ENCODE measurements around the gene PCDHGB4.
"Not testable (repeated sequence)": the region's sequence is repeated elsewhere in the genome, so short reads cannot be mapped to it uniquely, and the experiment has no call there.

Gene PCDHGB4

DNA sequence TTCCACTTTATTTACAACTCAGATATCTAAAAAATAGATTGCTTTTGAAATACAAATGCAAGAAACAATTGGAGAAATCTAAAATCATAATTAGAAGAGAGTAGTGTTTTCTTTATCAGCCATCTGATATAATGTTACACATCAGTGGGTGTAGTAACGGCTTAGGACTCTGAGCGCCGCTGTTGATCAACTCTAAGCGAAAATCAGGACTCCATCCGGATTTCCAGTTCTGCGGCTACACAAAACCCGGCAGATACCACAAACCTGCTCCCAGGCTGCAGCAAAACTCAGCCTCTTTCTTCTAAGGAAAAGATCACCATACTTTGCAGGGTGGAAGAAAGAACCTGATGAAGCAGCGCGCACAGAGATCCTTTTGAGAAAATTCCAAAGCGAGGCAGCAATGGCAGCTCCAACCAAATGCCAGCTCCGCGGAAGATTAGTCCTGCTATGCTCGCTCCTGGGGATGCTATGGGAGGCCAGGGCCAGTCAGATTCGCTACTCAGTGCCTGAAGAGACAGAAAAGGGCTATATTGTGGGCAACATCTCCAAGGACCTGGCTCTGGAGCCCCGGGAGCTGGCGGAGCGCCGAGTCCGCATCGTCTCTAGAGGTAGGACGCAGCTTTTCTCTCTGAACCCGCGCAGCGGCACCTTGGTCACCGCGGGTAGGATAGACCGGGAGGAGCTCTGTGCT, 15.2 kb downstream of the PCDHGB4 start, which contains the start of gene PCDHGA9:
Gene PCDHGA9 (plus strand): TSS at position 226 of the 691 bp plus-strand sequence. CDS start 175 bp downstream, at position 401.
- DNase-seq, result peak; percentile 37

DNA sequence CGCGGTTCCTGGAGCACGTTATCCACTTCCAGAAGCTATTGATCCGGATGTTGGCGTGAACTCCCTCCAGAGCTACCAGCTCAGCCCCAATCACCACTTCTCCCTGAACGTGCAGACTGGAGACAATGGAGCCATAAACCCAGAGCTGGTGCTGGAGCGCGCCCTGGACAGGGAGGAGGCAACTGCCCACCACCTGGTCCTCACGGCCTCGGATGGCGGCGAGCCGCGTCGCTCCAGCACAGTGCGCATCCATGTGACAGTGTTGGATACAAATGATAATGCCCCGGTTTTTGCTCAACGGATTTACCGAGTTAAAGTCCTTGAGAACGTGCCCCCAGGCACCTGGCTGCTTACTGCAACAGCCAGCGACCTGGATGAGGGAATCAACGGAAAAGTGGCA, 15.9 kb downstream of the PCDHGB4 start:
- DNase-seq, result no peak

DNA sequence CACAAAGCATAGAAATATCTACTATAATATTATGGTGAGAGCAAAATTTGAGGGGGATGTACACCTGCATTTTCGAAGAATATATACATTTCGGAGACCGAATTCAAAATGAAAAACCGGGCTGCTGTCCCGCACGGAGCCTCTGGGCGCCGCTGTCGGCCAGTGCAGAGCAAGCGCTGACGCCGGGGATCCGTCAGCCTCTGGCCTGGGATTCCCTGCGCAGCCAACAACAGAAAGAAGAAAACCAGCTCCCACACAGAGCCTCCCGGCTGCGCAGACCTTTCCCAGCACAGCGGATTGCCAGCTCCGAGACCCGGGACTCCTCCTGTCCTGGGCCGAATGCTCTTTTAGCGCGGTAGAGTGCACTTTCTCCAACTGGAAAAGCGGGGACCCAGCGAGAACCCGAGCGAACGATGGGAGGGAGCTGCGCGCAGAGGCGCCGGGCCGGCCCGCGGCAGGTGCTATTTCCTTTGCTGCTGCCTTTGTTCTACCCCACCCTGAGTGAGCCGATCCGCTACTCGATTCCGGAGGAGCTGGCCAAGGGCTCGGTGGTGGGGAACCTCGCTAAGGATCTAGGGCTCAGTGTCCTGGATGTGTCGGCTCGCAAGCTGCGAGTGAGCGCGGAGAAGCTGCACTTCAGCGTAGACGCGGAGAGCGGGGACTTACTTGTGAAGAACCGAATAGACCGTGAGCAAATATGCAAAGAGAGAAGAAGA, 20.4 kb downstream of the PCDHGB4 start, which contains the start of gene PCDHGB6:
Gene PCDHGB6 (plus strand): TSS at position 232 of the 716 bp plus-strand sequence. CDS start 182 bp downstream, at position 414.
- DNase-seq, result peak; percentile 64

DNA sequence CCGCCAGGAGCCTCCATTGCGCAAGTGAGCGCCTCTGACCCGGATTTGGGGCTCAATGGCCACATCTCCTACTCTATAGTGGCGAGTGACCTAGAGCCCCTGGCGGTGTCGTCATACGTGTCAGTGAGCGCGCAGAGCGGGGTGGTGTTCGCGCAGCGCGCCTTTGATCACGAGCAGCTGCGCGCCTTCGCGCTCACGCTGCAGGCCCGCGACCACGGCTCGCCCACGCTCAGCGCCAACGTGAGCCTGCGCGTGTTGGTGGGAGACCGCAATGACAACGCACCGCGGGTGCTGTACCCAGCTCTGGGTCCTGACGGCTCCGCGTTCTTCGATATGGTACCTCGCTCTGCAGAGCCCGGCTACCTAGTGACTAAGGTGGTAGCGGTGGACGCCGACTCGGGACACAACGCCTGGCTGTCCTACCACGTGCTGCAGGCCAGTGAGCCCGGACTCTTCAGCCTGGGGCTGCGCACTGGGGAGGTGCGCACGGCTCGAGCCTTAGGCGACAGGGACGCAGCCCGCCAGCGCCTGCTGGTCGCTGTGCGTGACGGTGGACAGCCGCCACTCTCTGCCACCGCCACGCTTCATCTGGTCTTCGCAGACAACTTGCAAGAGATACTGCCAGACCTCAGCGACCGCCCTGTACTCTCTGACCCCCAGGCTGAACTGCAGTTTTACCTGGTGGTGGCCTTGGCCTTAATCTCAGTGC, 22.3 kb downstream of the PCDHGB4 start:
- no peak for DNase-seq

DNA sequence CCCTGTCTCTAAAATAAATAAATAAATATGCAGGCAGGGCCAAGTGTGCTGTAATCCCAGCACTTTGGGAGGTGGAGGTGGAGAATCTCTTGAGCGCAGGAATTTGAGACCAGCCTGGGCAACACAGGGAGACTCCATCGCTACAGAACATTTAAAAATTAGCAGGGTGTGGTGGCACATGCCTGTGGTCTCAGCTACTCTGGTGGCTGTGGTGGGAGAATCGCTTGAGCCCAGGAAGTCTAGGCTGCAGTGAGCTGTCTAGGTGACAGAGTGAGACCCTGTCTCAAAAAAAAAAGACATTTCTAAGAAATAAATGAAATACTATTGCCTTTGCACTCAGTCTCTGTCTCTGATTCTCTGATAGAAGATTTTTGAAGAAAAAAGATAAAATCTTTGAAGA, 24.1 kb downstream of the PCDHGB4 start:
- no peak for DNase-seq

DNA sequence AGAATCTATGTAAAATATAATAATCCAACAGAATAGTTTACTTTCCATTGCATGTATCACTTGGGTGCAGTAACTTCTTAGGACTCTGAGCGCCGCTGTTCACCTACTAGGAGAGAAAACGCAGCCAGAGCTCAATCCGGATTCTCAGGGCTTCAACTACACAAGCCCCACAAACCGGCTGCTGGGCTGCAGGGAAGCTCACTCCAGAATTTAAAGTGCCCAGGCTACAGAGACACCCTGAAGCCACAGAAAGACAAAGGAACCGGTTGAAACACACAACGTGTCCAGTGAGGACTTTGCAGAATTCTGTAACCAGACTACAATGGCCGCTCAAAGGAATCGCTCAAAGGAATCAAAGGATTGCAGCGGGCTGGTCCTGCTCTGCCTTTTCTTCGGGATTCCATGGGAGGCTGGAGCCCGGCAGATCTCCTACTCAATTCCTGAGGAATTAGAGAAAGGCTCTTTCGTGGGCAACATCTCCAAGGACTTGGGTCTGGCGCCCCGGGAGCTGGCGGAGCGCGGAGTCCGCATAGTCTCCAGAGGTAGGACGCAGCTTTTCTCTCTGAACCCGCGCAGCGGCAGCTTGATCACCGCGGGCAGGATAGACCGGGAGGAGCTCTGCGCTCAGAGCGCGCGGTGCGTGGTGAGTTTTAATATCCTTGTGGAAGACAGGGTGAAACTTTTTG, 25.5 kb downstream of the PCDHGB4 start, which contains the start of gene PCDHGA10:
Gene PCDHGA10 (plus strand): TSS at position 134 of the 686 bp plus-strand sequence. CDS start 189 bp downstream, at position 323.
- DNase-seq, result peak; percentile 65

DNA sequence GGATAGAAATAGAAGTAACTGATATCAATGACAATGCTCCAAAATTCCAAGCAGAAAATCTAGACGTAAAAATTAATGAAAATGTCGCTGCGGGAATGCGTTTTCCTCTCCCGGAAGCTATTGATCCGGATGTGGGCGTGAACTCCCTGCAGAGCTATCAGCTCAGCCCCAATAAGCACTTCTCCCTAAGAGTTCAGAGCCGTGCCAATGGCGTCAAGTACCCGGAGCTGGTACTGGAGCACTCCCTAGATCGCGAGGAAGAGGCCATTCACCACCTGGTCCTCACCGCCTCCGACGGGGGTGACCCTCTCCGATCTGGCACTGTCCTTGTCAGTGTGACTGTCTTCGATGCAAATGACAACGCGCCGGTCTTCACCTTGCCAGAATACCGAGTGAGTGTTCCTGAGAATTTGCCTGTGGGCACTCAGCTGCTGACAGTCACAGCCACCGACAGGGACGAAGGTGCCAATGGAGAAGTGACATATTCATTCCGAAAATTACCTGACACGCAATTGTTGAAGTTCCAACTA, 26.1 kb downstream of the PCDHGB4 start:
- DNase-seq, result no peak

DNA sequence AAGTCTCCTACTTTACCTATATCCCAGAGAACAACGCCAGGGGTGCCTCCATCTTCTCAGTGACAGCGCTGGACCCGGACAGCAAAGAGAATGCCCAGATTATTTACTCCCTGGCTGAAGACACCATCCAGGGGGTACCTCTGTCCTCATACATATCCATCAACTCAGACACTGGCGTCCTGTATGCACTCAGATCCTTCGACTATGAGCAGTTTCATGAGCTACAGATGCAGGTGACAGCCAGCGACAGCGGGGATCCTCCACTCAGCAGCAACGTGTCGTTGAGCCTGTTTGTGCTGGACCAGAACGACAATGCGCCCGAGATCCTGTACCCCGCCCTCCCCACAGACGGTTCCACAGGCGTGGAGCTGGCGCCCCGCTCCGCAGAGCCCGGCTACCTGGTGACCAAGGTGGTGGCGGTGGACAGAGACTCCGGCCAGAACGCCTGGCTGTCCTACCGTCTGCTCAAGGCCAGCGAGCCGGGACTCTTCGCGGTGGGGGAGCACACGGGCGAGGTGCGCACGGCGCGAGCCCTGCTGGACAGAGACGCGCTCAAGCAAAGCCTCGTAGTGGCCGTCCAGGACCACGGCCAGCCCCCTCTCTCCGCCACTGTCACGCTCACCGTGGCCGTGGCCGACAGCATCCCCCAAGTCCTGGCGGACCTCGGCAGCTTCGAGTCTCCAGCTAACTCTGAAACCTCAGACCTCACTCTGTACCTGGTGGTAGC, 27.2 kb downstream of the PCDHGB4 start:
- not testable (repeated sequence) for DNase-seq

DNA sequence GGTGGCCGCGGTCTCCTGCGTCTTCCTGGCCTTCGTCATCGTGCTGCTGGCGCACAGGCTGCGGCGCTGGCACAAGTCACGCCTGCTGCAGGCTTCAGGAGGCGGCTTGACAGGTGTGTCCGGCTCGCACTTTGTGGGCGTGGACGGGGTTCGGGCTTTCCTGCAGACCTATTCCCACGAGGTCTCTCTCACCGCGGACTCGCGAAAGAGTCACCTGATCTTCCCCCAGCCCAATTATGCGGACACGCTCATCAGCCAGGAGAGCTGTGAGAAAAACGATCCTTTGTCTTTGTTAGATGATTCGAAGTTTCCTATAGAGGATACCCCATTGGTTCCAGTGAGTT, 27.7 kb downstream of the PCDHGB4 start:
- not testable (repeated sequence) for DNase-seq

DNA sequence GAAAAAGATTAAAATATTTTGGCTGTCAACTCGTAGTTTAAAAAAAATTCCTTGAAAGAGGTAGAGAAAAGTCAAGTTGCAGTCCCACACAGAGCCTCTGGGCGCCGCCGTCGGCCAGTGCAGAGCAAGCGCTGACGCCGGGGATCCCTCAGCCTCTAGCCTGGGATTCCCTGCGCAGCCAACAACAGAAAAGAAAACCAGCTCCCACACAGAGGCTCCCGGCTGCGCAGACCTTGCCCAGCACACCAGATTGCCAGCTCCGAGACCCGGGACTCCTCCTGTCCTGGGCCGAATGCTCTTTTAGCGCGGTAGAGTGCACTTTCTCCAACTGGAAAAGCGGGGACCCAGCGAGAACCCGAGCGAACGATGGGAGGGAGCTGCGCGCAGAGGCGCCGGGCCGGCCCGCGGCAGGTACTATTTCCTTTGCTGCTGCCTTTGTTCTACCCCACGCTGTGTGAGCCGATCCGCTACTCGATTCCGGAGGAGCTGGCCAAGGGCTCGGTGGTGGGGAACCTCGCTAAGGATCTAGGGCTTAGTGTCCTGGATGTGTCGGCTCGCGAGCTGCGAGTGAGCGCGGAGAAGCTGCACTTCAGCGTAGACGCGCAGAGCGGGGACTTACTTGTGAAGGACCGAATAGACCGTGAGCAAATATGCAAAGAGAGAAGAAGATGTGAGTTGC, 30.1 kb downstream of the PCDHGB4 start, which contains the start of gene PCDHGB7:
Gene PCDHGB7 (plus strand): TSS at position 184 of the 679 bp plus-strand sequence. CDS start 183 bp downstream, at position 367.
- peak; percentile 75 for DNase-seq

DNA sequence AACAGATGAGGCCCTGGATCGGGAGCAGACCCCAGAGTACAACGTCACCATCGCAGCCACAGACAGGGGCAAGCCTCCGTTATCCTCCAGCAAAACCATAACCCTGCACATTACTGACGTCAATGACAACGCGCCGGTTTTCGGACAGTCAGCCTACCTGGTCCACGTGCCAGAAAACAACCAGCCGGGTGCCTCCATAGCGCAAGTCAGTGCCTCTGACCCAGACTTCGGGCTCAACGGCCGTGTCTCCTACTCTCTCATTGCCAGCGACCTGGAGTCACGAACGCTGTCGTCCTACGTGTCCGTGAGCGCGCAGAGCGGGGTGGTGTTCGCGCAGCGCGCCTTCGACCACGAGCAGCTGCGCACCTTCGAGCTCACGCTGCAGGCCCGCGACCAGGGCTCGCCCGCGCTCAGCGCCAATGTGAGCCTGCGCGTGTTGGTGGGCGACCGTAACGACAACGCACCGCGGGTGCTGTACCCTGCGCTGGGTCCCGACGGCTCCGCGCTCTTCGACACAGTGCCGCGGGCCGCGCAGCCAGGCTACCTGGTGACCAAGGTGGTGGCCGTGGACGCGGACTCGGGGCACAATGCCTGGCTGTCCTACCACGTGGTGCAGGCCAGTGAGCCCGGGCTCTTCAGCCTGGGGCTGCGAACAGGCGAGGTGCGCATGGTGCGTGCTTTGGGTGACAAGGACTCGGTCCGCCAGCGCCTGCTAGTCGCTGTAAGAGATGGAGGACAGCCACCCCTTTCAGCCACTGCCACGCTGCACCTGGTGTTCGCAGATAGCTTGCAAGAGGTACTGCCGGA, 31.8 kb downstream of the PCDHGB4 start:
- no peak for DNase-seq

DNA sequence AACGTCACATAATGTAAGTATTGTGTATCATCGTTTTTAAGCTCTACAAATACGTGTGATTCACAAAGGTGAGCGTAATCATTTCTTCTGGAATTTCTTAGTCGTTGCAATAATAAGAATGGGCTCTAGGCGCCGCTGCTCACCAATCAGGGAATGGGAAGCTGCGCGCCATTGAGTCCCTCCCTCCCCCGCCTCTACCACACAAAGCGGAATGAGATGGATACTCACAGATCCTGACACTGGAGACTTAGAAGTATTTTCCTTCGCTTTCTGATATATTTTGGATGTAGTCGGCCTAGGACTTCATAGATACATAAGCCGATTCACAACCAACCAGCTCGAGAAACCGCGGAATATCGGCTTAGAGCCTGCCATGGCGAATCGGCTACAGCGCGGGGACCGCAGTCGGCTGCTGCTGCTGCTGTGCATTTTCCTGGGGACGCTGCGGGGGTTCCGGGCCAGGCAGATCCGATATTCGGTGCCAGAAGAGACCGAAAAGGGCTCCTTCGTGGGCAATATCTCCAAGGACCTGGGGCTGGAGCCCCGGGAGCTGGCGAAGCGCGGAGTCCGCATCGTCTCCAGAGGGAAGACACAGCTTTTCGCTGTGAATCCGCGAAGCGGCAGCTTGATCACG, 33.5 kb downstream of the PCDHGB4 start, which contains the start of gene PCDHGA11:
Gene PCDHGA11 (plus strand): TSS at position 197 of the 634 bp plus-strand sequence. CDS start 177 bp downstream, at position 374.
- peak; percentile 69 for DNase-seq

DNA sequence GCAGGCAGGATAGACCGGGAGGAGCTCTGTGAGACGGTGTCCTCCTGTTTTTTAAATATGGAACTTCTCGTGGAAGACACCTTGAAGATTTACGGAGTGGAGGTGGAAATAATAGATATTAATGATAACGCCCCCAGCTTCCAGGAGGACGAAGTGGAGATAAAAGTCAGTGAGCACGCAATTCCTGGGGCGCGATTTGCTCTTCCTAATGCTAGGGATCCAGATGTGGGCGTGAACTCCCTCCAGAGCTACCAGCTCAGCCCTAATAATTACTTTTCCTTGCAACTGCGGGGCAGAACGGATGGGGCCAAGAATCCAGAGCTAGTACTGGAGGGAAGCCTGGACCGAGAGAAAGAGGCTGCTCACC, 34.0 kb downstream of the PCDHGB4 start:
- DNase-seq, result no peak

DNA sequence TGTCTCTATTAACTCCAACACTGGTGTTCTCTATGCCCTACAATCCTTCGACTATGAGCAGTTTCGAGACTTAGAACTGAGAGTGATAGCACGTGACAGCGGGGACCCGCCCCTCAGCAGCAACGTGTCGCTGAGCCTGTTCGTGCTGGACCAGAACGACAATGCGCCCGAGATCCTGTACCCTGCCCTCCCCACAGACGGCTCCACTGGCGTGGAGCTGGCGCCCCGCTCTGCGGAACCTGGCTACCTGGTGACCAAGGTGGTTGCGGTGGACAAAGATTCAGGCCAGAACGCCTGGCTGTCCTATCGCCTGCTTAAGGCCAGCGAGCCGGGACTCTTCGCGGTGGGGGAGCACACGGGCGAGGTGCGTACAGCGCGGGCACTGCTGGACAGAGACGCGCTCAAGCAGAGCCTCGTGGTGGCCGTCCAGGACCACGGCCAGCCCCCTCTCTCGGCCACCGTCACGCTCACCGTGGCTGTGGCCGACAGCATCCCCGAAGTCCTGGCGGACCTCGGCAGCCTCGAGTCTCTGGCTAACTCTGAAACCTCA, 35.3 kb downstream of the PCDHGB4 start:
- DNase-seq, result no peak

DNA sequence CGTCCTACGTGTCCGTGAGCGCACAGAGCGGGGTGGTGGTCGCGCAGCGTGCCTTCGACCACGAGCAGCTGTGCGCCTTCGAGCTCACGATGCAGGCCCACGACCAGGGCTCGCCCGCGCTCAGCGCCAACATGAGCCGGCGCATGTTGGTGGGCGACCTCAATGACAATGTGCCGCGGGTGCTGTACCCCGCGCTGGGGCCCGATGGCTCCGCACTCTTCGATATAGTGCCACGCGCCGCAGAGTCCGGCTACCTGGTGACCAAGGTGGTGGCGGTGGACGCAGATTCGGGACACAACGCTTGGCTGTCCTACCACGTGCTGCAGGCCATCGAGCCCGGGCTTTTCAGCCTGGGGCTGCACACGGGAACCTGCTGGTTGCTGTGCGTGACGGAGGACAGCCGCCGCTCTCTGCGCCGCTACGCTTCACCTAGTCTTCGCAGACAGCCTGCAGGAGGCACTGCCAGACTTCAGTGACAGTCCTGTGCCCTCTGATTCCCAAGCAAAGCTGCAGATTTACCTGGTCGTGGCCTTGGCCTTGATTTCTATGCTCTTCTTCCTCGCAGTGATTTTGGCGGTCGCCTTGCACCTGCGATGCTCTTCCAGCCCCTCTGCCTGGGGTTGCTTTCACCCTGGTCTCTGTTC, 40.4 kb downstream of the PCDHGB4 start:
- no peak for DNase-seq

DNA sequence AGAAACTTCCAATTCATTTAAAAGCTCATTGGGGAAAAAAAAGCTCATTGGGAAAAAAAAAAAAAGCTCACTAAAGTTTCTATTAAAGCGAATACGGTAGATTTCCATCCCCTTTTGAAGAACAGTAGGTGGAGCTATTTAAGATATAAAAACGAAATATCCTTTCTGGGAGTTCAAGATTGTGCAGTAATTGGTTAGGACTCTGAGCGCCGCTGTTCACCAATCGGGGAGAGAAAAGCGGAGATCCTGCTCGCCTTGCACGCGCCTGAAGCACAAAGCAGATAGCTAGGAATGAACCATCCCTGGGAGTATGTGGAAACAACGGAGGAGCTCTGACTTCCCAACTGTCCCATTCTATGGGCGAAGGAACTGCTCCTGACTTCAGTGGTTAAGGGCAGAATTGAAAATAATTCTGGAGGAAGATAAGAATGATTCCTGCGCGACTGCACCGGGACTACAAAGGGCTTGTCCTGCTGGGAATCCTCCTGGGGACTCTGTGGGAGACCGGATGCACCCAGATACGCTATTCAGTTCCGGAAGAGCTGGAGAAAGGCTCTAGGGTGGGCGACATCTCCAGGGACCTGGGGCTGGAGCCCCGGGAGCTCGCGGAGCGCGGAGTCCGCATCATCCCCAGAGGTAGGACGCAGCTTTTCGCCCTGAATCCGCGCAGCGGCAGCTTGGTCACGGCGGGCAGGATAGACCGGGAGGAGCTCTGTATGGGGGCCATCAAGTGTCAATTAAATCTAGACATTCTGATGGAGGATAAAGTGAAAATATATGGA, 43.0 kb downstream of the PCDHGB4 start, which contains the start of gene PCDHGA12:
Gene PCDHGA12 (plus strand): TSS at position 176 of the 782 bp plus-strand sequence. CDS start 253 bp downstream, at position 429.
- peak; percentile 50 for DNase-seq

DNA sequence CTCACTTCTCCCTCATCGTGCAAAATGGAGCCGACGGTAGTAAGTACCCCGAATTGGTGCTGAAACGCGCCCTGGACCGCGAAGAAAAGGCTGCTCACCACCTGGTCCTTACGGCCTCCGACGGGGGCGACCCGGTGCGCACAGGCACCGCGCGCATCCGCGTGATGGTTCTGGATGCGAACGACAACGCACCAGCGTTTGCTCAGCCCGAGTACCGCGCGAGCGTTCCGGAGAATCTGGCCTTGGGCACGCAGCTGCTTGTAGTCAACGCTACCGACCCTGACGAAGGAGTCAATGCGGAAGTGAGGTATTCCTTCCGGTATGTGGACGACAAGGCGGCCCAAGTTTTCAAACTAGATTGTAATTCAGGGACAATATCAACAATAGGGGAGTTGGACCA, 43.8 kb downstream of the PCDHGB4 start:
- no peak for DNase-seq

DNA sequence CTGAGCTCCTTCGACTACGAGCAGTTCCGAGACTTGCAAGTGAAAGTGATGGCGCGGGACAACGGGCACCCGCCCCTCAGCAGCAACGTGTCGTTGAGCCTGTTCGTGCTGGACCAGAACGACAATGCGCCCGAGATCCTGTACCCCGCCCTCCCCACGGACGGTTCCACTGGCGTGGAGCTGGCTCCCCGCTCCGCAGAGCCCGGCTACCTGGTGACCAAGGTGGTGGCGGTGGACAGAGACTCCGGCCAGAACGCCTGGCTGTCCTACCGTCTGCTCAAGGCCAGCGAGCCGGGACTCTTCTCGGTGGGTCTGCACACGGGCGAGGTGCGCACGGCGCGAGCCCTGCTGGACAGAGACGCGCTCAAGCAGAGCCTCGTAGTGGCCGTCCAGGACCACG, 44.8 kb downstream of the PCDHGB4 start:
- DNase-seq, result not testable (repeated sequence)

Data from stimulated activated CD4-positive, alpha-beta T cell treated with anti-CD3 and anti-CD28 coated beads, Interleukin-15, amount 100 ng/mL, for 24 hours (primary cell).